IMR-90 (cell line): Measurements from ENCODE around the gene HBM.
"Not testable (repeated sequence)": the region's sequence is repeated elsewhere in the genome, so short reads cannot be mapped to it uniquely, and the experiment has no call there.

Experiments
- CEBPB ChIP-seq: IDR thresholded peaks from 2 replicates; pipeline ENCODE4 v1.6.1; 2012; ENCODE audit warnings: low read depth, low read length, improper control_type of control experiment
- CTCF ChIP-seq: conservative IDR thresholded peaks from 2 replicates; pipeline ENCODE4 v1.5.1; 2012; ENCODE audit warnings: mild to moderate bottlenecking, low read depth, low read length, improper control_type of control experiment
- ELK1 ChIP-seq: fragments of 150-350 bp; IDR thresholded peaks from 2 replicates; pipeline ENCODE4 v1.6.1; 2016; ENCODE audit warnings: low read depth, mild to moderate bottlenecking, low read length, moderate library complexity, borderline replicate concordance
- MAFK ChIP-seq: IDR thresholded peaks from 2 replicates; pipeline ENCODE4 v1.6.1; 2012; ENCODE audit warnings: low read depth, low read length, improper control_type of control experiment
- NFE2L2 ChIP-seq: fragments of 150-350 bp; IDR thresholded peaks from 2 replicates; pipeline ENCODE4 v1.6.1; 2016; ENCODE audit warnings: low read depth, mild to moderate bottlenecking, low read length
- POLR2A ChIP-seq: IDR thresholded peaks from 2 replicates; pipeline ENCODE4 v1.6.1; 2012; ENCODE audit warnings: mild to moderate bottlenecking, low read depth, low read length
- RAD21 ChIP-seq: IDR thresholded peaks from 2 replicates; pipeline ENCODE4 v1.6.1; 2012; ENCODE audit warnings: low read length, improper control_type of control experiment
- USF2 ChIP-seq: fragments of 150-350 bp; IDR thresholded peaks from 2 replicates; pipeline ENCODE4 v1.6.1; 2017; ENCODE audit warnings: mild to moderate bottlenecking, antibody characterized with exemption, low read length, low read depth

GRCh38 chr16:172374-172941 lies 6.7 kb downstream of the HBM start, which contains the start of gene HBA2:
- not testable (repeated sequence) for TF ChIP-seq POLR2A, CTCF, CEBPB, ELK1, NFE2L2, RAD21, MAFK, USF2
